ENCODE results near the gene RRM2. TPM values are rescaled to one million over a fixed set of nuclear protein-coding genes. Genes with fewer than 3 reads are reported as not detected.

RRM2 gene
- total and polyA plus RNA-seq, 2 of the 4 experiments (the other 2 are of a cell fraction): 53.6 to 68.5 TPM

- dilution Hi-C loops (cut with HindIII; ENCODE audit: low sequenced_read_pairs, unreplicated experiment) (no loop called here), in situ Hi-C loops (cut with MboI; ENCODE audit: low sequenced_read_pairs) (no loop called here), intact Hi-C loops (cut with micrococcal nuclease) (loop anchor here (2.0 kb wide), 1 partner anchor 25 kb away; no protein-coding TSS in a partner anchor)
- peak overlapping the region; percentile 91 for H2AK9ac ChIP-seq (replicated peaks; ENCODE audit: low read depth, low read length, poor library complexity)
- no peak overlapping the region for H4K5ac ChIP-seq (ENCODE audit: low read depth, low read length)
- no peak overlapping the region for H3K27ac ChIP-seq (ENCODE audit: insufficient read depth, low read length)
- ChIA-PET CTCF (interaction anchor here (0.6 to 3.1 kb wide), 17 partner anchors 10 to 338 kb away, joined by 3 to 24 read pairs (median 4); no protein-coding TSS in a partner anchor), POLR2A (ENCODE audit: unreplicated experiment) (no interaction called here)
- no peak overlapping the region for H3K4me3 ChIP-seq (ENCODE audit: insufficient read depth, low read depth, low read length)
- ATAC-seq (ENCODE audit: low read depth): peak; percentile 100
- peak overlapping the region; percentile 77 for H2AFZ ChIP-seq (replicated peaks; ENCODE audit: low read length, poor library complexity)
- H3K23ac ChIP-seq (ENCODE audit: low read depth, low read length): no peak overlapping the region
- peaks cover 2% of the 10 kb centered on the region for H3K9me3 ChIP-seq (ENCODE audit: control insufficient read depth, insufficient read depth, low read length)
- no peak overlapping the region for H3K56ac ChIP-seq (ENCODE audit: extremely low read depth, insufficient read depth, low read length)
- H3K9me1 ChIP-seq (ENCODE audit: insufficient read depth, low read length): peaks cover 8% of the 10 kb centered on the region; the same call in 1 of the 2 replicates
- H2BK20ac ChIP-seq (ENCODE audit: low read depth, low read length): no peak overlapping the region
- H4K91ac ChIP-seq (ENCODE audit: insufficient read depth, low read depth, low read length): no peak overlapping the region
- peak overlapping the region; percentile 62; the same call in 1 of the 2 replicates for H2AK5ac ChIP-seq (ENCODE audit: low read depth, low read length)
- 0% methylated on average over 6 of the region's 16 CpGs; no CpG with 5 or more reads in 1 of the 2 experiments for WGBS, 2 experiments (ENCODE audit: extremely low coverage in 2 of 2, insufficient read length in 1 of 2)
- no peak overlapping the region for H3K4ac ChIP-seq (ENCODE audit: low read depth, low read length)
- H3K4me2 ChIP-seq (ENCODE audit: low read depth, low read length): no peak overlapping the region
- no TSS peak for BruUV-seq (replicated peaks)
- no peak overlapping the region for H4K8ac ChIP-seq (ENCODE audit: low read depth in 2 of 2, low read length in 2 of 2)
- H3K27me3 ChIP-seq (ENCODE audit: control insufficient read depth, insufficient read depth, low read length): peaks cover 6% of the 10 kb centered on the region
- no peaks in the 10 kb centered on the region for H4K20me1 ChIP-seq (ENCODE audit: insufficient read depth, low read length)
- DNase-seq: peak; percentile 43
- H3K4me1 ChIP-seq (ENCODE audit: control insufficient read depth, insufficient read depth, low read length): peaks cover 2% of the 10 kb centered on the region; the same call in 1 of the 2 replicates
- H3K14ac ChIP-seq (replicated peaks; ENCODE audit: low read depth, low read length): no peak overlapping the region
- no peak overlapping the region for H3K9ac ChIP-seq (ENCODE audit: low read depth, low read length)
- peak; percentile 53 for TF ChIP-seq SMC3 (IDR thresholded peaks at IDR 0.05; ENCODE audit: low read depth, low read length)
- peak; percentile 93 for TF ChIP-seq CTCF (conservative IDR thresholded peaks at IDR 0.05; ENCODE audit: low read depth, low read length)
- peak; percentile 47; the same call in 1 of the 2 replicates for TF ChIP-seq MAZ (IDR thresholded peaks at IDR 0.05; ENCODE audit: borderline replicate concordance, low read depth, low read length)
- TF ChIP-seq NFE2L2 (IDR thresholded peaks at IDR 0.05; ENCODE audit: low read depth, low read length): no peak
- peak; percentile 85 for TF ChIP-seq RAD21 (IDR thresholded peaks at IDR 0.05; ENCODE audit: low read length)
- H3K36me3 ChIP-seq (ENCODE audit: control insufficient read depth, insufficient read depth, low read length): no peaks in the 10 kb centered on the region
- H2BK15ac ChIP-seq (ENCODE audit: low read depth, low read length): no peak overlapping the region
- H2BK5ac ChIP-seq (ENCODE audit: low read depth, low read length, poor library complexity, severe bottlenecking): no peak overlapping the region
- no peaks in the 10 kb centered on the region for H3K79me1 ChIP-seq (ENCODE audit: low read depth in 1 of 2, low read length in 2 of 2)
- H2BK120ac ChIP-seq (ENCODE audit: low read depth, low read length): no peak overlapping the region
- no peak overlapping the region for H3K18ac ChIP-seq (ENCODE audit: low read depth, low read length)
Measured at GRCh38 chr2:10097352-10098148, 25.0 kb upstream of the RRM2 start.
